IMR-90 (cell line): ENCODE results near the gene ESRRB. TPM values are rescaled to one million over a fixed set of nuclear protein-coding genes. Genes with fewer than 3 reads are reported as not detected.

Experiments
- polyA plus RNA-seq, 3 experiments: library from polyadenylated mRNA; depleted of rRNA; stranded (reverse); fragments of >200 nt; gene quantifications; 2 replicates each; pipeline ENCODE4 v1.2.3, GENCODE V29; 2012; ENCODE audit warnings: low replicate concordance in 1 of 3
- total RNA-seq: library from RNA; depleted of rRNA; stranded (reverse); fragments of >200 nt; gene quantifications from 2 replicates; pipeline ENCODE4 v1.2.3, GENCODE V29; 2012; rRNA removed

The ESRRB gene
- total and polyA plus RNA-seq, 2 of the 4 experiments (the other 2 are of a cell fraction), result not detected

Other genes starting within 250 kb of the ESRRB start
- gene GPATCH2L, start 224.2 kb upstream of the ESRRB start, total RNA-seq, result 51.4 and 58.6 TPM in 2 replicates
- 12.9 and 15.6 TPM in 2 replicates for gene GPATCH2L, start 224.2 kb upstream of the ESRRB start, polyA plus RNA-seq (2012; rRNA removed)